Muscle of arm (tissue), 12 donors: Measurements from ENCODE around the gene WNT10A. TPM values are rescaled to one million over a fixed set of nuclear protein-coding genes. Genes with fewer than 3 reads are reported as not detected.

Source experiments
- DNase-seq: peaks from one replicate; pipeline ENCODE4 v3.0.0-alpha.2; 2013
- polyA plus RNA-seq, 12 donors: library from polyadenylated mRNA; unstranded; fragments of 120-200 nt; gene quantifications; one replicate each; pipeline ENCODE4 v1.2.1, GENCODE V29; 2013; ENCODE audit not compliant: insufficient read length in 12 of 12

The WNT10A gene
- polyA plus RNA-seq, 12 donors = 0.08 to 5.2 (median 0.37) TPM; not detected in 5

DNA sequence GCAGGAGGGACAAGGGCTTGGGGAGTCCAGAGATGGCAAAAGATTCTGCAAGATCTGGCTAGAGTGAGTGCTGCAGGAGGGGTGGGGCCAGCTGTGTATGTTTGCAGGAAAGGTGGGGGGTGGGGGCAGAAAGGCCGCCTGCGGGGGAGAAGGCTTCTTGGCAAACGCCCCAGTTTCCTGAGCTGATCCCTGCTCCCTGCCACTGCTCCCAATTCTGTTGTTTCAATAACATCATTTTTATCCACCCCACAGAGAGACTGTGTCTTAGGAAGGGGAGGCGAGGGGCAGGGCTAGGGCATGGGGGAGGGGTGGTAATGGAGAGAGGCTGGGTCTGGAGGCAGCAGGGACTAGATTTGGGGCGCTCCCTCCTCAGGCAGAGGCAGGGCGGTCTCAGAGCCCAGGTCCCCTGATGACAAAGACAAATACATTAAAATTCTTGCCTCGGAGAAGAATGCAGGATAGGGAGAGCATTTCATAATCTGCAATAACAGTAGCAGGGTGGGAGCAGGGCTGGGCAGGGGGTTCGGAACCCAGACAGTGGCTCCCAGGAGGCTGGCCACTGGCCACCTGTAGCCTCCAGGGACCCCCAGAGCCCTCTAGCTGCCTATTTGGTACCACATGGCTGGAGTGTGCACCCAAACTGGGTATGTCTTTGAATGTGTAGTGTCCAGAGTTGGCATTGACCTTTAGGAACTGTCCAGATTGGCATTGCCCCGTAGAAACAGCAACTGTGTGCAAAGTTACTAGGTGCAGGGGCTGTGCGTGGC lies 23.1 kb upstream of the WNT10A start:
- DNase-seq = no peak

DNA sequence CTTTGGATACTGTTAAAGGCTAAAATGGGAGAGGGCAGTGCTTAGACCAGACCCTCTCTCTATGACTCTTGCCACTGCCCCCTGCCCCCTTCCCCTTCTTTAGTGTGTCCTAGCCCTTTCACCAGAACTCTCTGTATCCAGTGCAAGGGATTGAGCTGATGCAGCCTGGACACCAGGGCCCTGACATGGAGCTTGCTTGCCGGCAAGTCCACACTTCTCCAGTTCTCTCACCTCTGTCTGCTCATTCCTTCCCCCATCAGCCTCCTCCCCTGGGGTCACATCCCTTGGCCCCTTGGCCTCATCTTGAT lies 22.6 kb upstream of the WNT10A start:
- DNase-seq = no peak

- no peak for DNase-seq
These were observed 21.7 kb upstream of the WNT10A start for GRCh38 chr2:218858671-218859555.

- DNase-seq = no peak
These were observed 21.1 kb upstream of the WNT10A start, which contains the start of gene WNT6 for GRCh38 chr2:218859556-218859987. Gene WNT6 (plus strand): TSS chr2:218859805. CDS start chr2:218860038, 233 bp downstream.

- DNase-seq = no peak
These were observed 20.4 kb upstream of the WNT10A start for GRCh38 chr2:218859988-218860831.

- peak; percentile 58 for DNase-seq
These were observed 19.7 kb upstream of the WNT10A start for GRCh38 chr2:218860950-218861381.

- no peak for DNase-seq
These were observed 18.9 kb upstream of the WNT10A start for GRCh38 chr2:218861645-218862318.

DNA sequence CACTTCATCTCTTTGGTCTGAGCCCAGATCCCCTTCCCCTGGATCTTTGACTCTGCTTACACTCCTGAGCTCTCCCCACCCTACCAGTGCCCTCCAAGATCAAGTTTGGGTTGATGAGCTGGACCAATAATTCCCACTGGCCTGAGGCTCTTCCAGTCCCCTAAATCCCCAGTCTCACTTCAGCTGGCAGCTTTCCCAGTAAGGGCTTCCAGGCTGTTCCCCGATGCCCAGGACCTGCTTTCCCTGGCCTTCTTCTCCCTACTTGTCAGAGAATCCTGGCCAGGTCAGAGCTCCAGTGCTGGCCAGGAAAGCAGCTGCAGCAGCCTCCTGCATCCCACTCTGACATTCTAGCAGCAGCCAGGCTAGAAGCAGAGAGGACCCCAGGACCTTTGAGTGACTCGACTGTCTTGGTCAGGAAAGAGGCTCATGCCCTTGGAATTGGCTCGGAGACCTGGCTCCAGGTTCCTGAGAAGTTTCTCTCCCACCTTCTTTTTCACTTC lies 17.6 kb upstream of the WNT10A start:
- DNase-seq = no peak

DNA sequence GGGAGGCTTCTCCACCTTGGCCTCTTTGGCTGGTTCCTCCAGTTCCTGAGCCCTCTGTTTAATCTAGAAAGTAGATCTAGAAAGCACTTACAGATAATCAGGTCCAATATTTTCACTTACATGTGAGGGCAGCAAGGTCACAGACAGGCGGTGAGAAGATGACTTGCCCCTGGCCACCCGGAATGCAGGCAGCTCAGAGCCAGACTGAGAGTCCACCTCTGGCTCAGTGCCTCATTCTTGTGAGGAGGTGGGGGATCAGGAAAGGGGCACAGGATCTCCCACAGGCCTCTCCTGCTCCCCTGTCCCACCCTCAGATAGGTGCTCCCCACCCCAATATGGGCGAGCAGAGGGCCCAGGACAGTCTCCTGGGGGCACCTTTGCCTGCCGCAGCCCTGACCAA lies 15.3 kb upstream of the WNT10A start:
- no peak for DNase-seq

GRCh38 chr2:218865999-218866398 lies 14.7 kb upstream of the WNT10A start:
- DNase-seq = no peak

DNA sequence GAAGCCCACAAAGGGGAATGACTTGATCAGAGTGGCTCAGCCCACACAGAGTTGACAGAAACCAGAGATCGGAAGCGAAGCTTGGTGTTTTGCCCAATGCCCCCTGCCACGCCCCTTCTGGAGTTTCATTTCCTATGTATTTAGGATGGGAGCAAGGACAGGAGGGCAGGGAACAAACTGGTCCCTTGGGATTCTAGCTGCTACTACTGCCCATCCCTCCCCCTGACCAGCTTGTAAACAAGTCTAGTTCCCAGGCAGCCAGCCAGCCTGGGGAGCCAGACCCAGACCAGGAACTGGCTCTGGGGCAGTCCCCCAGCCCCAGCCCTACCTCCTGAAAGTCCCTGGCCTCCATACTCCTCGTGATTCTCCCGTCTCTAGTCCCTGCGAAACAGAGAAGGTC lies 12.8 kb upstream of the WNT10A start:
- DNase-seq = no peak

DNA sequence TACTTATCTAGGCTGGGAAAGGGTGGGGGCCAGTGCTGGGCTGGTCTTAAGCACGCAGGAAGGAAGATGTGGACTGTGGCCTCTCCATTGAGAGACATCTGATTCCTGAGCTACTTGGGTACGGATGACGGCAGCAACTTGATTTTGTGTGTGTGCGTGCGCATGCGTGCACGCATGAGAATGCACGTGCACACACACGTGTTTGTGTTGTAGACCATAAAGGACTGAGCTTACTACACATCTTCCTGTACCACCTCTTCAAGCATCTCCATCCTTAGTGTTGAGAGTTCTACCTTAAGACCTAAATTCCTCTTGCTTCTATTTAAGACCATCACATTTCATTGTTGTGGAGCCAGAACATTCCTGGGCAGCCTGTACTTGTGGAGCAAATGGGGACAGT lies 11.6 kb upstream of the WNT10A start:
- DNase-seq = no peak

DNA sequence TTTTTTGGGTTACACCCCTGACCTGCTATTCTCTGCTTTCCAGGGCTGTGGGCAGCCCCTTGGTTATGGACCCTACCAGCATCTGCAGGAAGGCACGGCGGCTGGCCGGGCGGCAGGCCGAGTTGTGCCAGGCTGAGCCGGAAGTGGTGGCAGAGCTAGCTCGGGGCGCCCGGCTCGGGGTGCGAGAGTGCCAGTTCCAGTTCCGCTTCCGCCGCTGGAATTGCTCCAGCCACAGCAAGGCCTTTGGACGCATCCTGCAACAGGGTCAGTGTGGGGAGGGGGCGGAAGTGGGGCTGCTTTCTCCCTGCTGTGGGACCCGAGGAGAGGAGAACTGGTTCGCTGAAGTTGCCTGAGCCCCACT lies 9.7 kb upstream of the WNT10A start:
- DNase-seq = no peak

- no peak for DNase-seq
These were observed 9.0 kb upstream of the WNT10A start for GRCh38 chr2:218871345-218872302.

GRCh38 chr2:218872645-218873358 lies 7.8 kb upstream of the WNT10A start:
- DNase-seq = no peak

DNA sequence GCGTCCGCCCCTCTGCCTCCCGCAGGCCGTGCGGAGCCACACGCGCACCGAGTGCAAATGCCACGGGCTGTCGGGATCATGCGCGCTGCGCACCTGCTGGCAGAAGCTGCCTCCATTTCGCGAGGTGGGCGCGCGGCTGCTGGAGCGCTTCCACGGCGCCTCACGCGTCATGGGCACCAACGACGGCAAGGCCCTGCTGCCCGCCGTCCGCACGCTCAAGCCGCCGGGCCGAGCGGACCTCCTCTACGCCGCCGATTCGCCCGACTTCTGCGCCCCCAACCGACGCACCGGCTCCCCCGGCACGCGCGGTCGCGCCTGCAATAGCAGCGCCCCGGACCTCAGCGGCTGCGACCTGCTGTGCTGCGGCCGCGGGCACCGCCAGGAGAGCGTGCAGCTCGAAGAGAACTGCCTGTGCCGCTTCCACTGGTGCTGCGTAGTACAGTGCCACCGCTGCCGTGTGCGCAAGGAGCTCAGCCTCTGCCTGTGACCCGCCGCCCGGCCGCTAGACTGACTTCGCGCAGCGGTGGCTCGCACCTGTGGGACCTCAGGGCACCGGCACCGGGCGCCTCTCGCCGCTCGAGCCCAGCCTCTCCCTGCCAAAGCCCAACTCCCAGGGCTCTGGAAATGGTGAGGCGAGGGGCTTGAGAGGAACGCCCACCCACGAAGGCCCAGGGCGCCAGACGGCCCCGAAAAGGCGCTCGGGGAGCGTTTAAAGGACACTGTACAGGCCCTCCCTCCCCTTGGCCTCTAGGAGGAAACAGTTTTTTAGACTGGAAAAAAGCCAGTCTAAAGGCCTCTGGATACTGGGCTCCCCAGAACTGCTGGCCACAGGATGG lies 7.1 kb upstream of the WNT10A start:
- no peak for DNase-seq

DNA sequence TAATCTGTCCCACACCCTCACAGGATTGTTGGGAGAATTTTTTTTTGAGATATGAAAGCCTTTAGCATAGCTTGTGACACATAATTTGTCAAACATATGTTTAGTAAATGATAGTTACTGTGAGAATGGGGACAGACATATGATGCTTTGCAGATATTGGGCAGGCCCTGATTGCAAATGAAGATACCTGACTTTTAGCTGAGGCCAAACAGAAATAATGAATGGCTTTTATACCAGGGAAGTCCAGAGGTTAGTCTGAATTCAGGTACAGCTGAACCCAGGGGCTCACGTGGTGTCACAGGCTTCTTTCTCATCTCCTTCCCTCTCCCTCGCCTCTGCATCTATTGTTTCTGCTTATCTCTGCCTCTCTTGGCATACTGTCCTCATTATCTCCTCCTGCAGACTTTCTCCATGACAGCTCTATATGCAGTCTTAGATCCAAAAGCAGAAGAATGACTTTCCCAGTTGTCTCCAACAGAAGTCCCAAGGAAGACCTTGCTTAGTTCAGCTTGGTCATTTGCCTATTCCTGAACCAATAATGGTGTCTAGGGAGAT lies 4.9 kb upstream of the WNT10A start:
- no peak for DNase-seq

- DNase-seq = peak; percentile 73
These were observed 4.0 kb upstream of the WNT10A start for GRCh38 chr2:218876562-218877219.
